ENCODE data around the gene STX7. TPM values are rescaled to one million over a fixed set of nuclear protein-coding genes. Genes with fewer than 3 reads are reported as not detected.

STX7 gene
- total and polyA plus RNA-seq, 5 donors: 14.2 to 69.7 (median 58.3) TPM

DNA sequence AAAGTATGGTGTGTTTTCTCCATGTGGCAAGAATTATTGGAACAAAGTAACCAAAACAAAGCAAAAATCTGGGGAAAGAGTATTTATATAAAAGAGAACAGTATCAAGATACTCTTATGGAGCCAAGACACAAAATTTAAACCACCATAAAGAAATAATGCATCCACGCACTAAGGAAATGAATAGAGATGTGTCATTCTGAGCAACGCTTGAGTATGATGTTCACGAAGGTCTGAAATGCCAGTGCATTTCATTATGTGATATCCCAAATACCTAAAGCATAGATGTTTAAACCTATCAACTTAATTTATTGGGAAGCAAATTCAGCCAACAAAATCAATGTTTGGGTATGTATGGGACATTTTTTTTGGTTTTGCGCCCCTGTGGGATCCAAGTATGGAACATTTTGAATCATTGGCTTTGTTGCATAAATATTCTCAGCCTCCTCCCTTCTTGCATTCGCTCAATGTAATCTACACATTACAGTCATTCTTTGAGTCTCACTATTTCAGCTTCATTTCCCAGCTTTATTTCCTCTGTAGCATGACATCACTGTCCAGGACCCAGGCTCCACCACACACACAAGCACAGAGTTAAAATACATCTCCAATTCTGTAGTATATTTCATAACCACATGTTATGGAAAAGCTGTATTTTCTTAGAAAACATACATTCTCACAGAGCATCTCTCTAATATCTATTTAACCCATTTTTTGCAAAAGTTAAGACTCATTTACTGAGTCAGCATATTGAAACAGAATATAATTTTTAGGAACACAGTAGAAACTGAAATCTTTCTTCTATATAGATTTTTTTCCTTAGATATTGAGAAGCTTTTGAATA, 100.0 kb downstream of the STX7 start:
- Histone ChIP-seq H3K27me3 (ENCODE audit: control insufficient read depth, insufficient read depth) (no peaks in the 10 kb centered on the region), H3K27ac (ENCODE audit: low read length) (no peak overlapping the region), H3K9me3 (ENCODE audit: control insufficient read depth, low read length) (no peaks in the 10 kb centered on the region), H3K4me1 (ENCODE audit: control insufficient read depth, insufficient read depth, low read length) (no peaks in the 10 kb centered on the region), H3K4me3 (ENCODE audit: low read length) (no peak overlapping the region)
- WGBS: 83% methylated on average over 5 of the region's 5 CpGs
- DNase-seq: no peak
- intact Hi-C loops (cut with DNase I): no loop called here
- no peak for ATAC-seq

GRCh38 chr6:132411296-132411695, 101.6 kb downstream of the STX7 start:
- intact Hi-C loops (cut with DNase I): no loop called here

GRCh38 chr6:132410830-132411229, 102.1 kb downstream of the STX7 start:
- Histone ChIP-seq H3K4me1 (ENCODE audit: control insufficient read depth, insufficient read depth, low read length) (no peaks in the 10 kb centered on the region), H3K9me3 (ENCODE audit: control insufficient read depth, low read length) (no peaks in the 10 kb centered on the region), H3K27ac (ENCODE audit: low read length) (no peak overlapping the region), H3K4me3 (ENCODE audit: low read length) (no peak overlapping the region), H3K27me3 (ENCODE audit: control insufficient read depth, insufficient read depth) (no peaks in the 10 kb centered on the region)
- WGBS: 71% methylated on average over 3 of the region's 3 CpGs
- intact Hi-C loops (cut with DNase I): no loop called here
- no peak for DNase-seq
- no peak for ATAC-seq

More at GRCh38 chr6:132411296-132411695, 101.6 kb downstream of the STX7 start:
- DNase-seq (no peak), ATAC-seq (no peak)
- Histone ChIP-seq H3K9me3 (ENCODE audit: control insufficient read depth, low read length) (no peaks in the 10 kb centered on the region), H3K4me1 (ENCODE audit: control insufficient read depth, insufficient read depth, low read length) (no peaks in the 10 kb centered on the region), H3K27ac (ENCODE audit: low read length) (no peak overlapping the region), H3K4me3 (ENCODE audit: low read length) (no peak overlapping the region), H3K27me3 (ENCODE audit: control insufficient read depth, insufficient read depth) (no peaks in the 10 kb centered on the region)
- WGBS: 81% methylated on average over 4 of the region's 4 CpGs

DNA sequence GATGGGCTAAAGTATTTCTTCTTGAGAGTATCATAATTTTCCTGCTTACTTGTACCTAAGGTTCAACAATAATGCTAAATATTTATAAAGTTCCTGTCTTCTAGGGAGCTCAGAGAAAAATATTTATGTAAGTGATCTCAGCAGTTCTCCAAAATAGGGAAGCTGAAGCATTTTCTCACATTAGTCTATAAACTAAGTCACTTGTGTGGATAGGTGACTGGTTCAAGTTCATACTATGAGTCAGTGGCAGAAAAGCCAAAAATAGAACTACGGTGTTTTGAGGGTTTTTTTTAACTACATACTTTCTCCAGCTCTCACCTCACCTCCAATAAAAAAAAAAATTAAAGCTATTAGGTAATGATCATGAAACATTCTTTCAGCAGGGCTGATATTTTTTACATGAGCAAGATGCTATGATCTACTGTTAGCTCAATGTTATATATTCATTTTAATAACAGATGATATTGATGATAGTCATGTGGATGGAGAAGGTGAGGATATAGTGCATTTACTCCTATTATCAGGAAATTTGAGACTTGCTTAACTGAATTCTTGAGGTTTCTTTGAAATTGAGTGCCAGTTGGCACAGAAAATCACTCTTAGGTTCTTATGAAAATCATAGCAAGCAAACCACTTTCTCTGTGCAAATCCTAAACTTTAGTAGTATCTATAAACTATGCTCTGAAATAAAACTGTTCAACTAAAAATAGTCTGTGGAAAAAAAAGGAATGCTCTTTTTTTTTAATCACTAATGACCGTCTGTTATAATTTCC, 107.6 kb downstream of the STX7 start:
- intact Hi-C loops (cut with DNase I): no loop called here
- H3K9me3 ChIP-seq (ENCODE audit: control insufficient read depth, low read length): no peaks in the 10 kb centered on the region
- H3K4me1 ChIP-seq (ENCODE audit: control insufficient read depth, insufficient read depth, low read length): no peaks in the 10 kb centered on the region
- no peak for ATAC-seq
- WGBS: 59% methylated on average over 2 of the region's 2 CpGs
- no peak overlapping the region for H3K27ac ChIP-seq (ENCODE audit: low read length)
- H3K4me3 ChIP-seq (ENCODE audit: low read length): no peak overlapping the region
- no peak for DNase-seq
- H3K27me3 ChIP-seq (ENCODE audit: control insufficient read depth, insufficient read depth): no peaks in the 10 kb centered on the region

- no peak for ATAC-seq
- Histone ChIP-seq H3K27me3 (ENCODE audit: control insufficient read depth, insufficient read depth) (no peaks in the 10 kb centered on the region), H3K9me3 (ENCODE audit: control insufficient read depth, low read length) (no peaks in the 10 kb centered on the region), H3K27ac (ENCODE audit: low read length) (no peak overlapping the region), H3K4me1 (ENCODE audit: control insufficient read depth, insufficient read depth, low read length) (no peaks in the 10 kb centered on the region), H3K4me3 (ENCODE audit: low read length) (no peak overlapping the region)
- intact Hi-C loops (cut with DNase I): no loop called here
- no peak for DNase-seq
- 40% methylated on average over 3 of the region's 3 CpGs for WGBS
Observed at GRCh38 chr6:132404736-132405135, 108.2 kb downstream of the STX7 start.

- intact Hi-C loops (cut with DNase I): no loop called here
- DNase-seq: no peak
- WGBS: 63% methylated on average over 2 of the region's 2 CpGs
- H3K27me3 ChIP-seq (ENCODE audit: control insufficient read depth, insufficient read depth): no peaks in the 10 kb centered on the region
- no peak overlapping the region for H3K27ac ChIP-seq (ENCODE audit: low read length)
- no peaks in the 10 kb centered on the region for H3K4me1 ChIP-seq (ENCODE audit: control insufficient read depth, insufficient read depth, low read length)
- ATAC-seq: no peak
- no peaks in the 10 kb centered on the region for H3K9me3 ChIP-seq (ENCODE audit: control insufficient read depth, low read length)
- no peak overlapping the region for H3K4me3 ChIP-seq (ENCODE audit: low read length)
Observed at GRCh38 chr6:132404330-132404729, 108.6 kb downstream of the STX7 start.

DNA sequence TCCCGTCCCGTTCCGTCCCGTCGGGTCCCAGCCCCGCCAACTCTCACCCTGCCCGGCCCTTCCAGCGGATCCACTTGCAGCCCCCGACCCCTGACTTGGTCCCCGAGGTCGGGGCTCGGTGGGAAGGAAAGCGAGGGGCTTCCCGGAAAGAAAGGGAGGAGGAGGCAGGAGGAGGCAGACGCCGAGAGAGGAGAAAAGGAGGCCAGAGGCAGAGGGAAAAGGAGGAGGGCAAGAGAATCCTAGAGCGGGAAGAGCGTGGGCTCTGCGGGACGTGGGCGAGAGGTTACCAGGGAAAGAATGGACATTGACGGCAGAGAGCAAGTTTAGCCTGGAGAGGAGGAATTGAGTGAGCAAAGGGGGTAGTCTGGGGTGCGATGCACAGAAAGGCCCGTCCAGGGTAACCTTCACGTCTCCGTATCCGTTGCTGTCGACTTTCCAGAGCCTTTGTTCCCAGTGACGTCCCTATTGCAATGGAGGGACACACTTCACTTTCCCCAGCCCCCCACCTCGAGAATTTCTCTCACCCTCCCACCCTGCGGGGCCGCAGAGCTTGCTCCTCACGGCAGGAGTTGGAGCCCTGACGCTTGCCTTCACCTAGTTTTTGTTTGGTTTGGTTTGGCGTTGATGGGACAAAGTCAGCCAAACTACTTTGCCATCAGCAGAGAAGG, 111.2 kb downstream of the STX7 start:
- ATAC-seq: no peak

DNA sequence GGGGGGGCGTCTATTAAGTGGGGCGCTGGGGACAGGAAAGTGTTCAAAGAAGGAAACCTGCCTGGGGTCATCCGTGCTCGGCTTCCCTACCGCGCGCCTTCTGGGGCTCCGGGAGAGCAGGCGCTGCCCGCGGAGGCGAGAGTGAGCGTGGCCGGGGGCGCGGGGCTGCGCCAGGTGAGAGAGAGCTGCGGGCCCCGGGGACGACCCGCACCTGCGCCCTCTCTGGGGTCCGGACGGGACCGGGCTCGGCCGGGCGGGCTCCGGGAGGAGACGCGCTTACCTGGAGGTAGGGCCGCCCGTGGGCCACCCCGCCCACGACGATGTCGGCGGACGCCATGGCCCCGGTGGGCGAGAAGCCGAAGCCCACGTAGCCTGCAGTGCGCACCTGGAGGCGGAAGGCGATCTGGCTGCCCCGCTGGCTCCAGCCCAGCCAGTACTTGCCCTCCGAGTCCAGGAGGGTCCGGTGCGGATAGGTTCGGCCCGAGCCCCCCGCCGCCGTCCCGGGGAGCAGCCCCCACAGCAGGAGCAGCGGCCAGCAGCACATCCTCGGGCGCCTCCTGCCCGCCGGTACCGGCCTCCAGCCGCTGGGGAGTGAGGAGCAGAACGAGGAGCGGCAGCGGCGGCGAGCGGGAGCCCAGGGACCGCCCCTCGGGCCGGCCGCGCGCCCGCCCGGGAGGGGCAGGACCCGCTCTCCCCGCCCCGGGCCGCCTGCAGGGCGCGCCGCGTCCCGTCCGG, 111.9 kb downstream of the STX7 start, which contains the start of gene MOXD1:
Gene MOXD1, minus strand, starts transcription at position 593 of the 735 bp plus-strand sequence. Its CDS starts 49 bp downstream, at position 544.
- Histone ChIP-seq H3K4me3 (ENCODE audit: low read length) (peak within 1 kb of the TSS; percentile 44), H3K4me1 (ENCODE audit: control insufficient read depth, insufficient read depth, low read length) (no peaks in the 10 kb centered on the region), H3K9me3 (ENCODE audit: control insufficient read depth, low read length) (no peaks in the 10 kb centered on the region), H3K27me3 (ENCODE audit: control insufficient read depth, insufficient read depth) (no peaks in the 10 kb centered on the region), H3K27ac (ENCODE audit: low read length) (no peak within 1 kb of the TSS)
- DNase-seq: peak; percentile 22 to 75 (median 65)
- under 1% methylated on average over 87 of the region's 87 CpGs for WGBS
- ATAC-seq: peak; percentile 91 to 95
- intact Hi-C loops (cut with DNase I): no loop called here

More for the DNA sequence above, 111.2 kb downstream of the STX7 start:
- WGBS: 10% methylated on average over 35 of the region's 35 CpGs
- no peak overlapping the region for H3K27ac ChIP-seq (ENCODE audit: low read length)
- peak overlapping the region; percentile 44 for H3K4me3 ChIP-seq (ENCODE audit: low read length)
- H3K4me1 ChIP-seq (ENCODE audit: control insufficient read depth, insufficient read depth, low read length): no peaks in the 10 kb centered on the region
- peak in 1 of 3 donors; percentile 27 for DNase-seq
- H3K9me3 ChIP-seq (ENCODE audit: control insufficient read depth, low read length): no peaks in the 10 kb centered on the region
- no peaks in the 10 kb centered on the region for H3K27me3 ChIP-seq (ENCODE audit: control insufficient read depth, insufficient read depth)
- intact Hi-C loops (cut with DNase I): no loop called here

- no peak overlapping the region for H3K27ac ChIP-seq (ENCODE audit: low read length)
- 15% methylated on average over 11 of the region's 11 CpGs for WGBS
- ATAC-seq (peak in 1 of 2 donors; percentile 13), DNase-seq (no peak)
- H3K27me3 ChIP-seq (ENCODE audit: control insufficient read depth, insufficient read depth): no peaks in the 10 kb centered on the region
- H3K4me3 ChIP-seq (ENCODE audit: low read length): peak overlapping the region; percentile 44
- no peaks in the 10 kb centered on the region for H3K4me1 ChIP-seq (ENCODE audit: control insufficient read depth, insufficient read depth, low read length)
- intact Hi-C loops (cut with DNase I): no loop called here
- H3K9me3 ChIP-seq (ENCODE audit: control insufficient read depth, low read length): no peaks in the 10 kb centered on the region
Observed at GRCh38 chr6:132400555-132400882, 112.4 kb downstream of the STX7 start.

- DNase-seq (no peak), ATAC-seq (no peak)
- intact Hi-C loops (cut with DNase I): no loop called here
- Histone ChIP-seq H3K27ac (ENCODE audit: low read length) (no peak overlapping the region), H3K9me3 (ENCODE audit: control insufficient read depth, low read length) (no peaks in the 10 kb centered on the region), H3K4me1 (ENCODE audit: control insufficient read depth, insufficient read depth, low read length) (no peaks in the 10 kb centered on the region), H3K4me3 (ENCODE audit: low read length) (no peak overlapping the region), H3K27me3 (ENCODE audit: control insufficient read depth, insufficient read depth) (no peaks in the 10 kb centered on the region)
- 60% methylated on average over 4 of the region's 4 CpGs for WGBS
Observed at GRCh38 chr6:132399376-132400074, 113.4 kb downstream of the STX7 start.
